ENCODE data around the gene TNFSF13.

Gene TNFSF13

DNA sequence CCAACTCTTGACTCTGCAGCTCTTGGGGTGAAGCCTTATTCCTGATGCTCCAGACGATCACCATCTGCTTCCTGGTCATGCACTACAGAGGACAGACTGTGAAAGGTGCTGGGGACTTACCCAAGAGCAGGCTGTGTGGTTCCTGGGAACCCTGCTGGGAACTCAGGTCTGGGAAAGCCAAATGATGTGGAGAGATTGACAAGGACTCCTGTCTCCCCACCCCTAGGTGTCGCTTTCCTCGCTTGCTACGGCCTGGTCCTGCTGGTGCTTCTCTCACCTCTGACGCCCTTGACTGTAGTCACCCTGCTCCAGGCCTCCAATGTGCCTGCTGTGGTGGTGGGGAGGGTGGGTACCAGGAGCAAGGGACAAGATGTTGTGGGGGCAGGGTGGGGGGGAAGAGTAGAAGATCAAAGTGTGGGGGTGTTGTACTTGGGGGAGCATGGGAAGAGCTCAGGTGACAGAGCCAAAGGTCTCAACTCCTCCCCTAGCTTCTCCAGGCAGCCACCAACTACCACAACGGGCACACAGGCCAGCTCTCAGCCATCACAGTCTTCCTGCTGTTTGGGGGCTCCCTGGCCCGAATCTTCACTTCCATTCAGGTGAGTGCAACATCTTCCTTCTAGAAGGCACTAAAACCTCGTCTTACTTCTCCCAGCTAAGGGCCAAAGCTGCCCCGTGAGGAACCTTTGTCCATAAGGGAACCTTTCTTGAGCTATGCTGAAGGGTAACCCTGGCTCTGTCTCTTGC lies 28.3 kb downstream of the TNFSF13 start:
- no peak for TF ChIP-seq EZH2 (IDR thresholded peaks at IDR 0.05; ENCODE audit: borderline replicate concordance, low read depth, low read length, severe bottlenecking)
- TF ChIP-seq, protein P1, sequence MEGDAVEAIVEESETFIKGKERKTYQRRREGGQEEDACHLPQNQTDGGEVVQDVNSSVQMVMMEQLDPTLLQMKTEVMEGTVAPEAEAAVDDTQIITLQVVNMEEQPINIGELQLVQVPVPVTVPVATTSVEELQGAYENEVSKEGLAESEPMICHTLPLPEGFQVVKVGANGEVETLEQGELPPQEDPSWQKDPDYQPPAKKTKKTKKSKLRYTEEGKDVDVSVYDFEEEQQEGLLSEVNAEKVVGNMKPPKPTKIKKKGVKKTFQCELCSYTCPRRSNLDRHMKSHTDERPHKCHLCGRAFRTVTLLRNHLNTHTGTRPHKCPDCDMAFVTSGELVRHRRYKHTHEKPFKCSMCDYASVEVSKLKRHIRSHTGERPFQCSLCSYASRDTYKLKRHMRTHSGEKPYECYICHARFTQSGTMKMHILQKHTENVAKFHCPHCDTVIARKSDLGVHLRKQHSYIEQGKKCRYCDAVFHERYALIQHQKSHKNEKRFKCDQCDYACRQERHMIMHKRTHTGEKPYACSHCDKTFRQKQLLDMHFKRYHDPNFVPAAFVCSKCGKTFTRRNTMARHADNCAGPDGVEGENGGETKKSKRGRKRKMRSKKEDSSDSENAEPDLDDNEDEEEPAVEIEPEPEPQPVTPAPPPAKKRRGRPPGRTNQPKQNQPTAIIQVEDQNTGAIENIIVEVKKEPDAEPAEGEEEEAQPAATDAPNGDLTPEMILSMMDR (IDR thresholded peaks at IDR 0.05; ENCODE audit: borderline replicate concordance, extremely low read depth, low read length, poor library complexity, severe bottlenecking): peak; percentile 30
- Histone ChIP-seq H3K79me2 (ENCODE audit: insufficient read depth, low read length) (peaks cover 43% of the 10 kb centered on the region), H3K9ac (ENCODE audit: low read depth, low read length) (no peak overlapping the region), H4K20me1 (ENCODE audit: insufficient read depth, low read length) (0 out of 2 replicates have a peak, but pooled peaks cover 3% of the 10 kb centered on the region), H3K9me3 (ENCODE audit: insufficient read depth, low read length, severe bottlenecking) (no peaks in the 10 kb centered on the region), H2AFZ (ENCODE audit: low read depth, low read length) (no peak overlapping the region), H3K36me3 (ENCODE audit: insufficient read depth, low read length) (peaks cover 69% of the 10 kb centered on the region), H3K27ac (ENCODE audit: low read length) (no peak overlapping the region), H3K27me3 (ENCODE audit: insufficient read depth, low read length, poor library complexity) (no peaks in the 10 kb centered on the region), H3K4me1 (ENCODE audit: insufficient read depth, low read length) (peaks cover 34% of the 10 kb centered on the region), H3K4me2 (ENCODE audit: insufficient read depth, low read length) (no peak overlapping the region), H3K4me3 (ENCODE audit: low read depth in 1 of 2, low read length in 2 of 2) (no peak overlapping the region)
- DNase-seq (no peak), ATAC-seq (ENCODE audit: insufficient read depth, low read depth) (no peak)

DNA sequence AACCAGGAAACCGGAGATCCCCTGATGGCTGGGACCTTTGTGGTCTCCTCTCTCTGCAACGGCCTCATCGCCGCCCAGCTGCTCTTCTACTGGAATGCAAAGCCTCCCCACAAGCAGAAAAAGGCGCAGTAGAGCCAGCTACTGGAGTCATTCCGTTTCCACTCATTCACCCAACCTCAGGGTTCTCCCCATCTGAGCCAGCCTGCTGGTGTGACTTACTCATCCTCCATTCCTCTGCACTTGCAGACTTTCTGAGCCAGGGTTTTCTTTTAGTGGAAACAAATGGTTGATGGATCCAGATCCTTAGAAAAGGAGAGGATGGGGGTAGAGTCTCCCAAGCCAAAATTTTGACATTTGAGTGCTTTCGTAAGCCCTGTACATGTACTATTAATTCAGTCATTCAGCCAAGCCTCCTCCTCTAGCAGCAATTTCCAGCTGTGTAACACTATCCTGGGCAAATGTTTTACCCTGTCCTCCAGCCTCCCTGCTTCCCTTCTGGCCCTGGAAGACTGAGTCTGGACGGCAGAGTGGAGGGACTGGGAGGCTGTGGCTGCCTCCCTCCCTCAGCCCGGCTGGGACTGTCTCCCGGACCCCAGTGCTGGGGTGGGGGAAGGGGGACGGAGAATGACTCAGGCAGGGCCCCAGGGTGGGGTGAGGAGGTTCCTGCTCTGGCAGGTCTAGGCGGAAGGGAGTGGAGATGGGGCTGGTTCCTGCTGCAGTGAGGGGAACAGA lies 29.0 kb downstream of the TNFSF13 start:
- Histone ChIP-seq H3K79me2 (ENCODE audit: insufficient read depth, low read length) (peaks cover 35% of the 10 kb centered on the region), H3K36me3 (ENCODE audit: insufficient read depth, low read length) (peaks cover 72% of the 10 kb centered on the region), H3K4me1 (ENCODE audit: insufficient read depth, low read length) (peaks cover 27% of the 10 kb centered on the region), H4K20me1 (ENCODE audit: insufficient read depth, low read length) (0 out of 2 replicates have a peak, but pooled peaks cover 3% of the 10 kb centered on the region), H3K9ac (ENCODE audit: low read depth, low read length) (no peak overlapping the region), H3K27ac (ENCODE audit: low read length) (no peak overlapping the region), H3K27me3 (ENCODE audit: insufficient read depth, low read length, poor library complexity) (no peaks in the 10 kb centered on the region), H3K4me2 (ENCODE audit: insufficient read depth, low read length) (no peak overlapping the region), H2AFZ (ENCODE audit: low read depth, low read length) (no peak overlapping the region), H3K4me3 (ENCODE audit: low read depth in 1 of 2, low read length in 2 of 2) (no peak overlapping the region), H3K9me3 (ENCODE audit: insufficient read depth, low read length, severe bottlenecking) (no peaks in the 10 kb centered on the region)
- no peak for TF ChIP-seq EZH2 (IDR thresholded peaks at IDR 0.05; ENCODE audit: borderline replicate concordance, low read depth, low read length, severe bottlenecking)
- TF ChIP-seq, protein P1 (IDR thresholded peaks at IDR 0.05; ENCODE audit: borderline replicate concordance, extremely low read depth, low read length, poor library complexity, severe bottlenecking): no peak
- DNase-seq (no peak), ATAC-seq (ENCODE audit: insufficient read depth, low read depth) (no peak)

- Histone ChIP-seq H3K9me3 (ENCODE audit: insufficient read depth, low read length, severe bottlenecking) (no peaks in the 10 kb centered on the region), H3K4me3 (ENCODE audit: low read depth in 1 of 2, low read length in 2 of 2) (no peak overlapping the region), H3K9ac (ENCODE audit: low read depth, low read length) (no peak overlapping the region), H3K27ac (ENCODE audit: low read length) (no peak overlapping the region), H3K4me1 (ENCODE audit: insufficient read depth, low read length) (peaks cover 18% of the 10 kb centered on the region), H3K27me3 (ENCODE audit: insufficient read depth, low read length, poor library complexity) (no peaks in the 10 kb centered on the region), H2AFZ (ENCODE audit: low read depth, low read length) (no peak overlapping the region), H3K36me3 (ENCODE audit: insufficient read depth, low read length) (peaks cover 79% of the 10 kb centered on the region), H3K4me2 (ENCODE audit: insufficient read depth, low read length) (no peak overlapping the region), H3K79me2 (ENCODE audit: insufficient read depth, low read length) (peaks cover 26% of the 10 kb centered on the region), H4K20me1 (ENCODE audit: insufficient read depth, low read length) (0 out of 2 replicates have a peak, but pooled peaks cover 3% of the 10 kb centered on the region)
- TF ChIP-seq, protein P1 (IDR thresholded peaks at IDR 0.05; ENCODE audit: borderline replicate concordance, extremely low read depth, low read length, poor library complexity, severe bottlenecking): no peak
- no peak for TF ChIP-seq EZH2 (IDR thresholded peaks at IDR 0.05; ENCODE audit: borderline replicate concordance, low read depth, low read length, severe bottlenecking)
- no peak for ATAC-seq (ENCODE audit: insufficient read depth, low read depth)
- DNase-seq: no peak
Measured at GRCh38 chr17:7588553-7589203, 30.1 kb downstream of the TNFSF13 start.
